H1 (cell line): ENCODE data around the gene MATN4. TPM values are rescaled to one million over a fixed set of nuclear protein-coding genes. Genes with fewer than 3 reads are reported as not detected.

ENCODE experiments used
- CTCF ChIA-PET: fragments of 300-600 bp; sonication (Branson Sonifier 250); formaldehyde crosslinking; loops from one replicate; lab custom pipeline; 2021; ENCODE audit not compliant: partially characterized antibody; lab: Charles Lee
- POLR2A ChIA-PET: fragments of 300-600 bp; sonication (Branson Sonifier 250); formaldehyde crosslinking; loops from one replicate; lab custom pipeline; 2021; ENCODE audit warnings: inconsistent platforms; ENCODE audit not compliant: partially characterized antibody; lab: Charles Lee
- DNase-seq, 2 experiments: peaks; one replicate each; pipeline versions ENCODE4 v3.0.0 to v3.0.0-alpha.2; 2010 to 2022; ENCODE audit warnings: low spot score in 2 of 2, low read depth in 1 of 2, mixed read lengths in 1 of 2
- FAIRE-seq: peaks from 2 replicates; lab custom pipeline; 2011; peaks lifted over from hg19 to GRCh38; lab: Jason Lieb, UNC
- H2AFZ ChIP-seq: 2 replicates; pipeline ENCODE4 v1.8.1; 2012; ENCODE audit warnings: low read length, inconsistent platforms
- H2AK5ac ChIP-seq: 2 replicates; pipeline ENCODE4 v1.6.1; 2013; ENCODE audit warnings: low read depth, low read length
- H2BK120ac ChIP-seq: replicated peaks from 2 replicates; pipeline ENCODE3; 2013; ENCODE audit warnings: low read depth, low read length, inconsistent platforms
- H2BK12ac ChIP-seq: 2 replicates; pipeline ENCODE4 v1.6.1; 2013; ENCODE audit warnings: low read depth, low read length
- H2BK15ac ChIP-seq: 2 replicates; pipeline ENCODE4 v1.6.1; 2013; ENCODE audit warnings: low read length
- H2BK20ac ChIP-seq: 2 replicates; pipeline ENCODE4 v1.6.1; 2013; ENCODE audit warnings: low read length
- H2BK5ac ChIP-seq: 2 replicates; pipeline ENCODE4 v1.6.1; 2013; ENCODE audit warnings: low read depth, low read length
- H3K14ac ChIP-seq: 2 replicates; pipeline ENCODE4 v1.6.1; 2013; ENCODE audit warnings: inconsistent platforms; ENCODE audit not compliant: insufficient read length
- H3K18ac ChIP-seq: 2 replicates; pipeline ENCODE4 v1.6.1; 2013; ENCODE audit warnings: low read length; ENCODE audit errors: extremely low read depth
- H3K23ac ChIP-seq: 2 replicates; pipeline ENCODE4 v1.6.1; 2013; ENCODE audit warnings: inconsistent platforms; ENCODE audit not compliant: insufficient read length
- H3K23me2 ChIP-seq: 2 replicates; pipeline ENCODE4 v1.6.1; 2013; ENCODE audit warnings: low read depth, low read length
- H3K27ac ChIP-seq: 2 replicates; pipeline ENCODE4 v1.6.1; 2011; ENCODE audit warnings: low read depth, low read length, inconsistent platforms
- H3K27me3 ChIP-seq, 4 experiments: replicated peaks in 1 of 4; 1 replicate in 1 of 4; 2 replicates in 3 of 4; pipeline versions ENCODE4 v1.6.1 to v1.8.1; 2011 to 2013; ENCODE audit warnings: low read length in 3 of 4, mild to moderate bottlenecking in 3 of 4, inconsistent platforms in 2 of 4, mixed read lengths in 2 of 4, moderate library complexity in 1 of 4; ENCODE audit not compliant: control insufficient read depth in 3 of 4, insufficient read depth in 3 of 4; ENCODE audit errors: extremely low read depth in 1 of 4
- H3K36me3 ChIP-seq, 4 experiments: 2 replicates each; pipeline versions ENCODE4 v1.6.1 to v1.8.1; 2011 to 2013; ENCODE audit warnings: mild to moderate bottlenecking in 4 of 4, low read length in 3 of 4, moderate library complexity in 2 of 4, control low read depth in 1 of 4, inconsistent platforms in 1 of 4; ENCODE audit not compliant: insufficient read depth in 4 of 4, control insufficient read depth in 2 of 4
- H3K4ac ChIP-seq: replicated peaks from 2 replicates; pipeline ENCODE3; 2013; ENCODE audit warnings: low read length, low read depth, mixed read lengths, inconsistent platforms; ENCODE audit not compliant: insufficient read length
- H3K4me1 ChIP-seq, 4 experiments: replicated peaks in 1 of 4; 1 replicate in 1 of 4; 2 replicates in 3 of 4; pipeline versions ENCODE4 v1.6.1 to v1.8.1; 2011 to 2013; ENCODE audit warnings: low read length in 3 of 4, inconsistent platforms in 2 of 4, mixed read lengths in 1 of 4; ENCODE audit not compliant: insufficient read depth in 4 of 4, control insufficient read depth in 3 of 4
- H3K4me2 ChIP-seq, 2 experiments: 2 replicates each; pipeline versions ENCODE4 v1.6.1 to v1.8.1; 2011 to 2013; ENCODE audit warnings: low read depth in 2 of 2, low read length in 2 of 2, control low read depth in 1 of 2, inconsistent platforms in 1 of 2, mild to moderate bottlenecking in 1 of 2; ENCODE audit not compliant: insufficient read depth in 1 of 2
- H3K4me3 ChIP-seq, 4 experiments: fragments of 200-600, 300-600 bp in 1 of 4; sonication (generic), shearing (Covaris generic), sonication (Bioruptor Twin) in 1 of 4; 2 replicates each; pipeline versions ENCODE4 v1.5.1 to v1.8.1; 2011 to 2016; ENCODE audit warnings: low read length in 4 of 4, low read depth in 3 of 4, control low read depth in 2 of 4, inconsistent platforms in 2 of 4, mild to moderate bottlenecking in 2 of 4, mixed read lengths in 1 of 4, moderate library complexity in 1 of 4; ENCODE audit not compliant: insufficient read depth in 2 of 4; ENCODE audit errors: extremely low read depth in 1 of 4
- H3K56ac ChIP-seq: replicated peaks from 2 replicates; pipeline ENCODE3; 2013; ENCODE audit warnings: low read depth, mild to moderate bottlenecking, mixed read lengths, low read length, inconsistent platforms; ENCODE audit not compliant: insufficient read length
- H3K79me1 ChIP-seq: 2 replicates; pipeline ENCODE4 v1.6.1; 2013; ENCODE audit warnings: low read depth, low read length, control low read depth
- H3K79me2 ChIP-seq, 2 experiments: 2 replicates each; pipeline versions ENCODE4 v1.6.1 to v1.8.1; 2012 to 2013; ENCODE audit warnings: low read length in 2 of 2, mild to moderate bottlenecking in 2 of 2, inconsistent platforms in 1 of 2; ENCODE audit not compliant: insufficient read depth in 2 of 2, control insufficient read depth in 1 of 2
- H3K9ac ChIP-seq, 4 experiments: replicated peaks in 1 of 4; 1 replicate in 1 of 4; 2 replicates in 3 of 4; pipeline versions ENCODE4 v1.6.1 to v1.8.1; 2011 to 2013; ENCODE audit warnings: low read depth in 3 of 4, low read length in 3 of 4, control low read depth in 2 of 4, mild to moderate bottlenecking in 2 of 4, moderate library complexity in 2 of 4, inconsistent platforms in 1 of 4; ENCODE audit errors: extremely low read depth in 1 of 4
- H3K9me3 ChIP-seq, 2 experiments: 2 replicates each; pipeline versions ENCODE4 v1.6.1 to v1.8.1; 2012 to 2013; ENCODE audit warnings: mild to moderate bottlenecking in 2 of 2, moderate library complexity in 2 of 2, control low read depth in 1 of 2, inconsistent platforms in 1 of 2, low read depth in 1 of 2, low read length in 1 of 2, mixed read lengths in 1 of 2; ENCODE audit not compliant: insufficient read depth in 2 of 2
- H4K20me1 ChIP-seq, 2 experiments: replicated peaks in 1 of 2; 2 replicates each; pipeline versions ENCODE3 to v1.8.1; 2011 to 2013; ENCODE audit warnings: inconsistent platforms in 2 of 2, low read length in 2 of 2, mild to moderate bottlenecking in 1 of 2; ENCODE audit not compliant: insufficient read depth in 2 of 2, control insufficient read depth in 1 of 2
- H4K5ac ChIP-seq: 2 replicates; pipeline ENCODE4 v1.6.1; 2013; ENCODE audit warnings: low read length, low read depth, mixed read lengths, inconsistent platforms; ENCODE audit not compliant: insufficient read length
- H4K8ac ChIP-seq: 2 replicates; pipeline ENCODE4 v1.8.0; 2013; ENCODE audit warnings: mild to moderate bottlenecking, moderate library complexity, low read length, inconsistent platforms; ENCODE audit not compliant: insufficient read depth; ENCODE audit errors: extremely low read depth
- H4K91ac ChIP-seq: replicated peaks from 2 replicates; pipeline ENCODE3; 2013; ENCODE audit warnings: low read length, mixed read lengths, inconsistent platforms; ENCODE audit not compliant: insufficient read length
- ASH2L ChIP-seq: fragments of 200-600, 300-600 bp; sonication (generic); IDR thresholded peaks from one replicate; pipeline ENCODE4 v1.7.1; 2017; ENCODE audit warnings: low read length
- ATF3 ChIP-seq: IDR thresholded peaks from 2 replicates; pipeline ENCODE4 v1.6.1; 2011; ENCODE audit warnings: low read depth, mild to moderate bottlenecking, low read length; ENCODE audit not compliant: insufficient read depth
- BRCA1 ChIP-seq: IDR thresholded peaks from 2 replicates; pipeline ENCODE4 v1.6.1; 2012; ENCODE audit warnings: low read depth, low read length, improper control_type of control experiment
- CHD2 ChIP-seq: IDR thresholded peaks from 2 replicates; pipeline ENCODE4 v1.6.1; 2012; ENCODE audit warnings: low read length, improper control_type of control experiment
- EP300 ChIP-seq, 2 experiments: IDR thresholded peaks; 1 replicate in 1 of 2; 2 replicates in 1 of 2; pipeline ENCODE4 v1.6.1; 2011 to 2012; ENCODE audit warnings: low read depth in 2 of 2, low read length in 2 of 2, mild to moderate bottlenecking in 2 of 2, borderline replicate concordance in 1 of 2, inconsistent platforms in 1 of 2, moderate library complexity in 1 of 2
- HDAC6 ChIP-seq: IDR thresholded peaks from one replicate; pipeline ENCODE4 v1.7.1; 2012; ENCODE audit warnings: low read depth, mild to moderate bottlenecking, inconsistent platforms, low read length, moderate library complexity
- KDM4A ChIP-seq: IDR thresholded peaks from one replicate; pipeline ENCODE4 v1.7.1; 2012; ENCODE audit warnings: low read depth, mild to moderate bottlenecking, moderate library complexity, low read length, inconsistent platforms; ENCODE audit not compliant: severe bottlenecking
- POLR2AphosphoS5 ChIP-seq: IDR thresholded peaks from 2 replicates; pipeline ENCODE4 v1.6.1; 2011; ENCODE audit warnings: low read depth, low read length
- RXRA ChIP-seq: IDR thresholded peaks from 2 replicates; pipeline ENCODE4 v1.6.1; 2011; ENCODE audit warnings: low read depth, mild to moderate bottlenecking, low read length, moderate library complexity; ENCODE audit not compliant: insufficient read depth
- SP2 ChIP-seq: IDR thresholded peaks from 2 replicates; pipeline ENCODE4 v1.6.1; 2012; ENCODE audit warnings: mild to moderate bottlenecking, low read length, inconsistent platforms
- USF2 ChIP-seq: IDR thresholded peaks from 2 replicates; pipeline ENCODE4 v1.6.1; 2011; ENCODE audit warnings: low read length, improper control_type of control experiment
- WGBS, 2 experiments: shearing (Covaris generic) in 1 of 2; methylation state at CpG; one replicate each; pipeline versions ENCODE4 v1.1.6 to v1.1.7; 2013 to 2015; ENCODE audit warnings: low lambda C conversion rate in 2 of 2, mixed read lengths in 2 of 2, inconsistent platforms in 1 of 2, low coverage in 1 of 2, missing lambda C conversion rate in 1 of 2; ENCODE audit not compliant: insufficient replicate concordance in 2 of 2, insufficient coverage in 1 of 2, insufficient read length in 1 of 2; ENCODE audit errors: extremely low coverage in 1 of 2, missing lambda C conversion rate in 1 of 2; 5-methylcytosine and 5-hydroxymethylcytosine counted together
- polyA plus RNA-seq, 7 experiments: library from polyadenylated mRNA; depleted of rRNA in 3 of 7; stranded (reverse) in 5 of 7; unstranded in 2 of 7; fragments of >200 nt in 5 of 7; fragments of 200-250 nt in 2 of 7; gene quantifications; 1 replicate in 5 of 7; 2 replicates in 1 of 7; 4 replicates in 1 of 7; pipeline versions ENCODE4 v1.2.1 to v1.2.3, GENCODE V29; 2011 to 2013; ENCODE audit warnings: missing spikeins in 2 of 7, mixed read lengths in 2 of 7
- total RNA-seq: library from RNA; stranded (reverse); fragmentation: NEBNext Ultra II Directional; extraction: Animal tissue kit (Norgen Biotek cat#: 25700); gene quantifications from 2 replicates; pipeline ENCODE4 v1.2.1, GENCODE V29; 2021

The MATN4 gene
- total and polyA plus RNA-seq, 2 of the 8 experiments (the other 6 are each of a cell fraction or from before 2014, with no cell fraction given): 2.1 to 4.4 TPM

- Histone ChIP-seq H3K27me3 (peaks cover 0 to 11% (median 4%) of the 10 kb centered on the region in 4 experiments; a peak in 5 of 7 replicates), H2AK5ac (no peak overlapping the region), H2BK12ac (no peak overlapping the region; the same call in 1 of the 2 replicates), H3K23ac (no peak overlapping the region), H4K5ac (no peak overlapping the region), H3K4ac (no peak overlapping the region), H2BK15ac (no peak overlapping the region), H3K79me2 (no peaks in the 10 kb centered on the region), H3K27ac (no peak overlapping the region), H4K91ac (no peak overlapping the region), H3K36me3 (no peaks in the 10 kb centered on the region), H3K23me2 (no peaks in the 10 kb centered on the region; the same call in 1 of the 2 replicates), H3K9me3 (no peaks in the 10 kb centered on the region), H2BK120ac (no peak overlapping the region), H2BK20ac (no peak overlapping the region), H4K20me1 (peaks cover 0 to 1% of the 10 kb centered on the region in 2 experiments), H2BK5ac (no peak overlapping the region), H2AFZ (no peak overlapping the region), H3K4me2 (no peak overlapping the region), H3K4me3 (no peak overlapping the region), H3K18ac (no peak overlapping the region), H3K14ac (no peak overlapping the region), H3K79me1 (no peaks in the 10 kb centered on the region), H3K56ac (no peak overlapping the region), H4K8ac (no peak overlapping the region), H3K9ac (no peak overlapping the region), H3K4me1 (peaks cover 0 to 14% (median 8%) of the 10 kb centered on the region in 4 experiments; a peak in 5 of 7 replicates)
- ChIA-PET CTCF (interaction anchor here (0.6 to 2.2 kb wide), 5 partner anchors 9 to 195 kb away, joined by 3 to 29 read pairs (median 4); no protein-coding TSS in a partner anchor), POLR2A (interaction anchor here (1.3 to 3.0 kb wide), 2 partner anchors 9 to 42 kb away, joined by 3 to 7 read pairs; no protein-coding TSS in a partner anchor)
- FAIRE-seq: no peak
- WGBS, 2 experiments: 76% methylated on average over 15 of the region's 16 CpGs; no CpG with 5 or more reads in 1 of the 2 experiments
- no peak for DNase-seq
- TF ChIP-seq EP300 (IDR thresholded peaks at IDR 0.05; ENCODE audit: borderline replicate concordance in 1 of 2, low read depth in 2 of 2, low read length in 2 of 2): no peak
- TF ChIP-seq BRCA1: no peak
- no peak for TF ChIP-seq ATF3
- TF ChIP-seq POLR2AphosphoS5: no peak
- no peak for TF ChIP-seq CHD2
- no peak for TF ChIP-seq KDM4A
- TF ChIP-seq ASH2L: no peak
- no peak for TF ChIP-seq USF2
- TF ChIP-seq HDAC6: no peak
- no peak for TF ChIP-seq SP2
- no peak for TF ChIP-seq RXRA
Measured at GRCh38 chr20:45307076-45307640, 941 bp downstream of the MATN4 start.
